H1 (cell line): Measurements from ENCODE around the gene CDH22. TPM values are rescaled to one million over a fixed set of nuclear protein-coding genes. Genes with fewer than 3 reads are reported as not detected.

Source experiments
- CTCF ChIA-PET: fragments of 300-600 bp; sonication (Branson Sonifier 250); formaldehyde crosslinking; loops from one replicate; lab custom pipeline; 2021; ENCODE audit not compliant: partially characterized antibody; lab: Charles Lee
- POLR2A ChIA-PET: fragments of 300-600 bp; sonication (Branson Sonifier 250); formaldehyde crosslinking; loops from one replicate; lab custom pipeline; 2021; ENCODE audit warnings: inconsistent platforms; ENCODE audit not compliant: partially characterized antibody; lab: Charles Lee
- DNase-seq, 2 experiments: peaks; one replicate each; pipeline versions ENCODE4 v3.0.0 to v3.0.0-alpha.2; 2010 to 2022; ENCODE audit warnings: low spot score in 2 of 2, low read depth in 1 of 2, mixed read lengths in 1 of 2
- FAIRE-seq: peaks from 2 replicates; lab custom pipeline; 2011; peaks lifted over from hg19 to GRCh38; lab: Jason Lieb, UNC
- H2AFZ ChIP-seq: 2 replicates; pipeline ENCODE4 v1.8.1; 2012; ENCODE audit warnings: low read length, inconsistent platforms
- H2AK5ac ChIP-seq: 2 replicates; pipeline ENCODE4 v1.6.1; 2013; ENCODE audit warnings: low read depth, low read length
- H2BK120ac ChIP-seq: replicated peaks from 2 replicates; pipeline ENCODE3; 2013; ENCODE audit warnings: low read depth, low read length, inconsistent platforms
- H2BK12ac ChIP-seq: 2 replicates; pipeline ENCODE4 v1.6.1; 2013; ENCODE audit warnings: low read depth, low read length
- H2BK15ac ChIP-seq: 2 replicates; pipeline ENCODE4 v1.6.1; 2013; ENCODE audit warnings: low read length
- H2BK20ac ChIP-seq: 2 replicates; pipeline ENCODE4 v1.6.1; 2013; ENCODE audit warnings: low read length
- H2BK5ac ChIP-seq: 2 replicates; pipeline ENCODE4 v1.6.1; 2013; ENCODE audit warnings: low read depth, low read length
- H3K14ac ChIP-seq: 2 replicates; pipeline ENCODE4 v1.6.1; 2013; ENCODE audit warnings: inconsistent platforms; ENCODE audit not compliant: insufficient read length
- H3K18ac ChIP-seq: 2 replicates; pipeline ENCODE4 v1.6.1; 2013; ENCODE audit warnings: low read length; ENCODE audit errors: extremely low read depth
- H3K23ac ChIP-seq: 2 replicates; pipeline ENCODE4 v1.6.1; 2013; ENCODE audit warnings: inconsistent platforms; ENCODE audit not compliant: insufficient read length
- H3K23me2 ChIP-seq: 2 replicates; pipeline ENCODE4 v1.6.1; 2013; ENCODE audit warnings: low read depth, low read length
- H3K27ac ChIP-seq: 2 replicates; pipeline ENCODE4 v1.6.1; 2011; ENCODE audit warnings: low read depth, low read length, inconsistent platforms
- H3K27me3 ChIP-seq, 4 experiments: replicated peaks in 1 of 4; 1 replicate in 1 of 4; 2 replicates in 3 of 4; pipeline versions ENCODE4 v1.6.1 to v1.8.1; 2011 to 2013; ENCODE audit warnings: low read length in 3 of 4, mild to moderate bottlenecking in 3 of 4, inconsistent platforms in 2 of 4, mixed read lengths in 2 of 4, moderate library complexity in 1 of 4; ENCODE audit not compliant: control insufficient read depth in 3 of 4, insufficient read depth in 3 of 4; ENCODE audit errors: extremely low read depth in 1 of 4
- H3K36me3 ChIP-seq, 4 experiments: 2 replicates each; pipeline versions ENCODE4 v1.6.1 to v1.8.1; 2011 to 2013; ENCODE audit warnings: mild to moderate bottlenecking in 4 of 4, low read length in 3 of 4, moderate library complexity in 2 of 4, control low read depth in 1 of 4, inconsistent platforms in 1 of 4; ENCODE audit not compliant: insufficient read depth in 4 of 4, control insufficient read depth in 2 of 4
- H3K4ac ChIP-seq: replicated peaks from 2 replicates; pipeline ENCODE3; 2013; ENCODE audit warnings: low read length, low read depth, mixed read lengths, inconsistent platforms; ENCODE audit not compliant: insufficient read length
- H3K4me1 ChIP-seq, 4 experiments: replicated peaks in 1 of 4; 1 replicate in 1 of 4; 2 replicates in 3 of 4; pipeline versions ENCODE4 v1.6.1 to v1.8.1; 2011 to 2013; ENCODE audit warnings: low read length in 3 of 4, inconsistent platforms in 2 of 4, mixed read lengths in 1 of 4; ENCODE audit not compliant: insufficient read depth in 4 of 4, control insufficient read depth in 3 of 4
- H3K4me2 ChIP-seq, 2 experiments: 2 replicates each; pipeline versions ENCODE4 v1.6.1 to v1.8.1; 2011 to 2013; ENCODE audit warnings: low read depth in 2 of 2, low read length in 2 of 2, control low read depth in 1 of 2, inconsistent platforms in 1 of 2, mild to moderate bottlenecking in 1 of 2; ENCODE audit not compliant: insufficient read depth in 1 of 2
- H3K4me3 ChIP-seq, 4 experiments: fragments of 200-600, 300-600 bp in 1 of 4; sonication (generic), shearing (Covaris generic), sonication (Bioruptor Twin) in 1 of 4; 2 replicates each; pipeline versions ENCODE4 v1.5.1 to v1.8.1; 2011 to 2016; ENCODE audit warnings: low read length in 4 of 4, low read depth in 3 of 4, control low read depth in 2 of 4, inconsistent platforms in 2 of 4, mild to moderate bottlenecking in 2 of 4, mixed read lengths in 1 of 4, moderate library complexity in 1 of 4; ENCODE audit not compliant: insufficient read depth in 2 of 4; ENCODE audit errors: extremely low read depth in 1 of 4
- H3K56ac ChIP-seq: replicated peaks from 2 replicates; pipeline ENCODE3; 2013; ENCODE audit warnings: low read depth, mild to moderate bottlenecking, mixed read lengths, low read length, inconsistent platforms; ENCODE audit not compliant: insufficient read length
- H3K79me1 ChIP-seq: 2 replicates; pipeline ENCODE4 v1.6.1; 2013; ENCODE audit warnings: low read depth, low read length, control low read depth
- H3K79me2 ChIP-seq, 2 experiments: 2 replicates each; pipeline versions ENCODE4 v1.6.1 to v1.8.1; 2012 to 2013; ENCODE audit warnings: low read length in 2 of 2, mild to moderate bottlenecking in 2 of 2, inconsistent platforms in 1 of 2; ENCODE audit not compliant: insufficient read depth in 2 of 2, control insufficient read depth in 1 of 2
- H3K9ac ChIP-seq, 4 experiments: replicated peaks in 1 of 4; 1 replicate in 1 of 4; 2 replicates in 3 of 4; pipeline versions ENCODE4 v1.6.1 to v1.8.1; 2011 to 2013; ENCODE audit warnings: low read depth in 3 of 4, low read length in 3 of 4, control low read depth in 2 of 4, mild to moderate bottlenecking in 2 of 4, moderate library complexity in 2 of 4, inconsistent platforms in 1 of 4; ENCODE audit errors: extremely low read depth in 1 of 4
- H3K9me3 ChIP-seq, 2 experiments: 2 replicates each; pipeline versions ENCODE4 v1.6.1 to v1.8.1; 2012 to 2013; ENCODE audit warnings: mild to moderate bottlenecking in 2 of 2, moderate library complexity in 2 of 2, control low read depth in 1 of 2, inconsistent platforms in 1 of 2, low read depth in 1 of 2, low read length in 1 of 2, mixed read lengths in 1 of 2; ENCODE audit not compliant: insufficient read depth in 2 of 2
- H4K20me1 ChIP-seq, 2 experiments: replicated peaks in 1 of 2; 2 replicates each; pipeline versions ENCODE3 to v1.8.1; 2011 to 2013; ENCODE audit warnings: inconsistent platforms in 2 of 2, low read length in 2 of 2, mild to moderate bottlenecking in 1 of 2; ENCODE audit not compliant: insufficient read depth in 2 of 2, control insufficient read depth in 1 of 2
- H4K5ac ChIP-seq: 2 replicates; pipeline ENCODE4 v1.6.1; 2013; ENCODE audit warnings: low read length, low read depth, mixed read lengths, inconsistent platforms; ENCODE audit not compliant: insufficient read length
- H4K8ac ChIP-seq: 2 replicates; pipeline ENCODE4 v1.8.0; 2013; ENCODE audit warnings: mild to moderate bottlenecking, moderate library complexity, low read length, inconsistent platforms; ENCODE audit not compliant: insufficient read depth; ENCODE audit errors: extremely low read depth
- H4K91ac ChIP-seq: replicated peaks from 2 replicates; pipeline ENCODE3; 2013; ENCODE audit warnings: low read length, mixed read lengths, inconsistent platforms; ENCODE audit not compliant: insufficient read length
- BACH1 ChIP-seq: IDR thresholded peaks from 2 replicates; pipeline ENCODE4 v1.6.1; 2012; ENCODE audit warnings: low read length, improper control_type of control experiment
- BRCA1 ChIP-seq: IDR thresholded peaks from 2 replicates; pipeline ENCODE4 v1.6.1; 2012; ENCODE audit warnings: low read depth, low read length, improper control_type of control experiment
- CBX8 ChIP-seq: fragments of 300-800, 300-1000 bp; sonication (generic); IDR thresholded peaks from 2 replicates; pipeline ENCODE4 v1.7.1; 2016; ENCODE audit warnings: low read depth, low read length, borderline replicate concordance
- CHD1 ChIP-seq: IDR thresholded peaks from 2 replicates; pipeline ENCODE4 v1.6.1; 2012; ENCODE audit warnings: low read depth, low read length, improper control_type of control experiment
- EGR1 ChIP-seq: IDR thresholded peaks from 2 replicates; pipeline ENCODE4 v1.6.1; 2011; ENCODE audit warnings: low read depth, low read length, borderline replicate concordance
- EZH2 ChIP-seq: fragments of 200-600 bp; sonication (generic); IDR thresholded peaks from 2 replicates; pipeline ENCODE4 v1.7.1; 2012; ENCODE audit warnings: low read depth, mild to moderate bottlenecking, moderate library complexity, low read length, inconsistent platforms; ENCODE audit not compliant: severe bottlenecking
- FOSL1 ChIP-seq: IDR thresholded peaks from 2 replicates; pipeline ENCODE4 v1.6.1; 2011; ENCODE audit warnings: mild to moderate bottlenecking, low read depth, low read length, moderate library complexity; ENCODE audit not compliant: insufficient read depth
- JUND ChIP-seq: IDR thresholded peaks from 2 replicates; pipeline ENCODE4 v1.6.1; 2011; ENCODE audit warnings: mild to moderate bottlenecking, improper control_type of control experiment, low read length
- PHF8 ChIP-seq: fragments of 200-600 bp; sonication (generic); conservative IDR thresholded peaks from 2 replicates; pipeline ENCODE4 v1.7.1; 2012; ENCODE audit warnings: low read depth, mild to moderate bottlenecking, inconsistent platforms, low read length, moderate library complexity
- POLR2AphosphoS5 ChIP-seq: IDR thresholded peaks from 2 replicates; pipeline ENCODE4 v1.6.1; 2011; ENCODE audit warnings: low read depth, low read length
- RFX5 ChIP-seq: IDR thresholded peaks from 2 replicates; pipeline ENCODE4 v1.6.1; 2011; ENCODE audit warnings: low read depth, low read length, improper control_type of control experiment, borderline replicate concordance
- SAP30 ChIP-seq: fragments of 300-600 bp; sonication (generic); IDR thresholded peaks from 2 replicates; pipeline ENCODE4 v1.7.1; 2012; ENCODE audit warnings: low read length, moderate library complexity, mild to moderate bottlenecking, inconsistent platforms; ENCODE audit not compliant: insufficient read depth, insufficient replicate concordance
- SIN3A ChIP-seq, 2 experiments: IDR thresholded peaks in 1 of 2; conservative IDR thresholded peaks in 1 of 2; 2 replicates each; pipeline ENCODE4 v1.6.1; 2011 to 2012; ENCODE audit warnings: low read length in 2 of 2, improper control_type of control experiment in 1 of 2, low read depth in 1 of 2, mild to moderate bottlenecking in 1 of 2
- SP1 ChIP-seq: IDR thresholded peaks from 2 replicates; pipeline ENCODE4 v1.6.1; 2011; ENCODE audit warnings: low read depth, low read length
- SP4 ChIP-seq: IDR thresholded peaks from 2 replicates; pipeline ENCODE4 v1.6.1; 2012; ENCODE audit warnings: low read length, inconsistent platforms
- TEAD4 ChIP-seq: IDR thresholded peaks from 2 replicates; pipeline ENCODE4 v1.6.1; 2012; ENCODE audit warnings: low read depth, low read length, inconsistent platforms, mixed read lengths
- WGBS, 2 experiments: shearing (Covaris generic) in 1 of 2; methylation state at CpG; one replicate each; pipeline versions ENCODE4 v1.1.6 to v1.1.7; 2013 to 2015; ENCODE audit warnings: low lambda C conversion rate in 2 of 2, mixed read lengths in 2 of 2, inconsistent platforms in 1 of 2, low coverage in 1 of 2, missing lambda C conversion rate in 1 of 2; ENCODE audit not compliant: insufficient replicate concordance in 2 of 2, insufficient coverage in 1 of 2, insufficient read length in 1 of 2; ENCODE audit errors: extremely low coverage in 1 of 2, missing lambda C conversion rate in 1 of 2; 5-methylcytosine and 5-hydroxymethylcytosine counted together
- polyA plus RNA-seq, 7 experiments: library from polyadenylated mRNA; depleted of rRNA in 3 of 7; stranded (reverse) in 5 of 7; unstranded in 2 of 7; fragments of >200 nt in 5 of 7; fragments of 200-250 nt in 2 of 7; gene quantifications; 1 replicate in 5 of 7; 2 replicates in 1 of 7; 4 replicates in 1 of 7; pipeline versions ENCODE4 v1.2.1 to v1.2.3, GENCODE V29; 2011 to 2013; ENCODE audit warnings: missing spikeins in 2 of 7, mixed read lengths in 2 of 7
- total RNA-seq: library from RNA; stranded (reverse); fragmentation: NEBNext Ultra II Directional; extraction: Animal tissue kit (Norgen Biotek cat#: 25700); gene quantifications from 2 replicates; pipeline ENCODE4 v1.2.1, GENCODE V29; 2021

The CDH22 gene
- total and polyA plus RNA-seq, 2 of the 8 experiments (the other 6 are each of a cell fraction or from before 2014, with no cell fraction given) = 0.35 to 0.39 TPM

GRCh38 chr20:46232539-46232938 is 75.8 kb downstream of the CDH22 start:
- Histone ChIP-seq H3K14ac (no peak overlapping the region), H3K79me2 (no peaks in the 10 kb centered on the region), H3K9me3 (no peaks in the 10 kb centered on the region), H3K4me2 (no peak overlapping the region), H4K5ac (no peak overlapping the region), H4K8ac (no peak overlapping the region), H4K91ac (no peak overlapping the region), H4K20me1 (peaks cover 2 to 6% of the 10 kb centered on the region in 2 experiments), H3K9ac (no peak overlapping the region), H2BK5ac (no peak overlapping the region), H3K4ac (no peak overlapping the region), H3K23me2 (no peaks in the 10 kb centered on the region), H3K27ac (no peak overlapping the region), H3K4me1 (peaks cover 0 to 3% (median under 1%) of the 10 kb centered on the region in 4 experiments; a peak in 2 of 7 replicates), H2BK120ac (no peak overlapping the region), H3K36me3 (no peaks in the 10 kb centered on the region), H3K4me3 (no peak overlapping the region), H3K56ac (no peak overlapping the region), H3K79me1 (no peaks in the 10 kb centered on the region), H3K18ac (no peak overlapping the region), H2AFZ (no peak overlapping the region), H2BK12ac (no peak overlapping the region), H3K23ac (no peak overlapping the region), H2AK5ac (no peak overlapping the region), H3K27me3 (no peaks in the 10 kb centered on the region), H2BK15ac (no peak overlapping the region), H2BK20ac (no peak overlapping the region)
- ChIA-PET POLR2A (no interaction called here), CTCF (no interaction called here)
- FAIRE-seq (no peak), DNase-seq (no peak)
- 71% methylated on average over 4 of the region's 4 CpGs; no CpG with 5 or more reads in 1 of the 2 experiments for WGBS, 2 experiments
- TF ChIP-seq TEAD4 (no peak), PHF8 (no peak), FOSL1 (no peak), EZH2 (no peak), SP4 (no peak), SAP30 (no peak), EGR1 (no peak), RFX5 (no peak), CBX8 (no peak), JUND (no peak), POLR2AphosphoS5 (no peak), BRCA1 (no peak), SIN3A (conservative IDR thresholded peaks at IDR 0.05 in 1 of 2, IDR thresholded peaks at IDR 0.05 in 1 of 2; ENCODE audit: low read depth in 1 of 2, low read length in 2 of 2) (no peak), CHD1 (no peak), SP1 (no peak), BACH1 (no peak)
